KOPT-K1 (cell line): Measurements from ENCODE around the gene LOXHD1.

Experiments
- H3K27ac ChIP-seq: fragments of 200-600 bp; sonication (generic); 2 replicates; pipeline ENCODE4 v1.5.1; 2016; ENCODE audit warnings: antibody characterized with exemption, mild to moderate bottlenecking, low read depth, low read length; ENCODE audit not compliant: poor library complexity, severe bottlenecking
- H3K36me3 ChIP-seq: fragments of 200-600 bp; sonication (generic); 2 replicates; pipeline ENCODE4 v1.5.1; 2017; ENCODE audit warnings: antibody characterized with exemption, mild to moderate bottlenecking, low read length, moderate library complexity; ENCODE audit not compliant: insufficient read depth
- H3K9me3 ChIP-seq: fragments of 200-600 bp; sonication (generic); 2 replicates; pipeline ENCODE4 v1.5.1; 2017; ENCODE audit warnings: antibody characterized with exemption, low read length, mild to moderate bottlenecking; ENCODE audit not compliant: insufficient read depth, poor library complexity, severe bottlenecking

Gene LOXHD1

GRCh38 chr18:46656326-46657114 lies 500 bp downstream of the LOXHD1 start:
- Histone ChIP-seq H3K9me3 (no peaks in the 10 kb centered on the region), H3K36me3 (no peaks in the 10 kb centered on the region), H3K27ac (no peak overlapping the region)

GRCh38 chr18:46652372-46652771 lies 4.6 kb downstream of the LOXHD1 start:
- Histone ChIP-seq H3K36me3 (no peaks in the 10 kb centered on the region), H3K9me3 (no peaks in the 10 kb centered on the region), H3K27ac (no peak overlapping the region)

DNA sequence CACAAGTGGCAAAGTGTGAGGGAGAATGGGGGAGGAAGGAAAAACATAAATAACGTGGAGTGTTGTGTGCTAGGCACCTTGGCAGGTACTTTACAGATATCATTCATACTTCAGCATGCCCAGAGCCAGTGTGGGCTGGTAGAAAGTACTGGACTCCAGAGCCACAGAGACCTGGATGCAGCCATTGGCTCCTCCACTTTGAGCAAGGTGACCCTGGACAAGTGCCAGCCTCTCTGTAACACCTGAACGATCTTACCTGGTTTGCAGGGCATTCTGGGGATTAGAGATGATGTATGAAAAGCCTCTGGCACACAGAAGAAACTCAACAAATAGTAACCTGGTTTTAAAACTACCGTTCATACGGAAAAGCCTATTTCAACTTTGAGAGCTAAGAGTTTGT lies 6.3 kb downstream of the LOXHD1 start:
- Histone ChIP-seq H3K9me3 (no peaks in the 10 kb centered on the region), H3K36me3 (no peaks in the 10 kb centered on the region), H3K27ac (no peak overlapping the region)

DNA sequence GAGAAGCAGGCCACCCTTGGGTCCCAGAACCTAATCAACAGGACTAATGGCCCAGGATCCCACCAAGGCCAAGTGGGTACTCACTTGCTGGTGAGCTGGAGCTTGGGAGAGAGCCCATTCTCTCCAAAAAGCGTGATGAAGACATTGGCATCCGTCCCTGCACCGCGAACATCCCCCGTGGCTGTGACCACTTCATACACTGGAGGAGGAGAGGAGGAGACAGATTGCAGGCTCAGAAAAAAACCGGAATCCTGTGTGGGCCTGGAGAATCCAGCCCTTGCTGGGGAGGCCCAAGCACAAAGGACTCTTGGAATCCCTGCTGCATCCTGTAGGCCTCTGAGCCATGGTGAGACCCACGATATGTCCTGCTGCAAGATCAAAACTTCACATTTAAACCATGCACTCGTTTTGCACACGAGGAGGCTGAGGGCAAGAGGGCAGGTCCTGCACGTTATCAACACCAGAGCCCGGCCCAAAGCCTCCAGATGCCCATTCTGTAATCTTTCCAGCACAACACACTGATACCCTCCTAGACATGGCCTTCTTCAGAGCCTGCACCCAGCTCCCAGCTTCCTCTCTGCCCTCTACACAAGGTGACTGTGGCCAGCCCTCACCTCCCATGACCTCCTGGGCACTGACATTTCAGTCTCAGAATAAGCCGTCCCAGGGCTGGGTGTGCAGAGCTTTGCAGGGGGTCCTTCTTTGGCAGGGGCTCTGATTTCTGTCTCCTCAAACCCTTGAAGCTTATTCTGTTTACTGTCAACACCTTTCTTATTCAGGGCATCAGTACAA lies 7.8 kb downstream of the LOXHD1 start:
- Histone ChIP-seq H3K9me3 (no peaks in the 10 kb centered on the region), H3K27ac (no peak overlapping the region), H3K36me3 (no peaks in the 10 kb centered on the region)

GRCh38 chr18:46646468-46646867 lies 10.6 kb downstream of the LOXHD1 start:
- H3K27ac ChIP-seq = no peak overlapping the region
- no peaks in the 10 kb centered on the region for H3K36me3 ChIP-seq
- no peaks in the 10 kb centered on the region for H3K9me3 ChIP-seq

GRCh38 chr18:46642561-46642960 lies 14.5 kb downstream of the LOXHD1 start:
- Histone ChIP-seq H3K36me3 (no peaks in the 10 kb centered on the region), H3K27ac (no peak overlapping the region), H3K9me3 (no peaks in the 10 kb centered on the region)

DNA sequence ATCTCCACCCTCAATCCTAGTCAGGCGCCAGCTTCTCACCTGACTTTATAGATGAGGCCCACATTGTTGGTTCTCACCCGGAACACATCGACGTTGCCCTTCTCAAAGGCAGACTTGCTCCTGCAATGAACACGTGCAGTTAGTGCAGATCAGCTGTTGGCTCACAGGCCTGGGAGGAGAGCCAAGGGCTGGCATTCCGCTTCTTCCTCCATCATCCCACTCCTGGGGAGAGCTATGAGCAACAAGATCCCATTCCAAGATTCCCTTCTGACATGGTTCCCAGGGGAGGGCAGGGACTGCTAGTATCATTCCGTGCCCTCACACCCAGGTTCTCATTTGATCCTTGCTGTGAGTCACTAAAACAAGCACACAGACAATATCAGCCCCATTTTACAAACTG lies 15.1 kb downstream of the LOXHD1 start:
- Histone ChIP-seq H3K9me3 (no peaks in the 10 kb centered on the region), H3K27ac (no peak overlapping the region), H3K36me3 (no peaks in the 10 kb centered on the region)

DNA sequence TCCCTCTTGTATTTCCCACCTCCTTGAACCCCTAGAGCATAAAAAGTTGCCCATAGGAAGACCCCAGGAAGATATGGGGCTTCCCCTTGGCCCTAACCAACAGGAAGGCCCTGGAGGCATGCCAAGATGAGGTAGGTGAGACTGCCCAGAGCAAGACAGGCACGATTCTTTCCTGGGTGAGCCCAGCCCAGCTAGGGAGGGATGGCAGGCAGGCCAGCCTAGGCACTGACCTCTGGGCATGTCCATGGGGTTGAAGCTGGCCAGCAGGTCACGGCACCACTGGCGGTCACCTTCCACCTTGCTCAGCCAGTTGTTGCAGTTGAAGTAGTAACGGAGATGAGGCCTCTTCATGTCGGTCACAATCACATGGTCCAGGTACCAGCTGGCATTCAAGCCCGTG lies 17.6 kb downstream of the LOXHD1 start:
- H3K27ac ChIP-seq = no peak overlapping the region
- no peaks in the 10 kb centered on the region for H3K9me3 ChIP-seq

DNA sequence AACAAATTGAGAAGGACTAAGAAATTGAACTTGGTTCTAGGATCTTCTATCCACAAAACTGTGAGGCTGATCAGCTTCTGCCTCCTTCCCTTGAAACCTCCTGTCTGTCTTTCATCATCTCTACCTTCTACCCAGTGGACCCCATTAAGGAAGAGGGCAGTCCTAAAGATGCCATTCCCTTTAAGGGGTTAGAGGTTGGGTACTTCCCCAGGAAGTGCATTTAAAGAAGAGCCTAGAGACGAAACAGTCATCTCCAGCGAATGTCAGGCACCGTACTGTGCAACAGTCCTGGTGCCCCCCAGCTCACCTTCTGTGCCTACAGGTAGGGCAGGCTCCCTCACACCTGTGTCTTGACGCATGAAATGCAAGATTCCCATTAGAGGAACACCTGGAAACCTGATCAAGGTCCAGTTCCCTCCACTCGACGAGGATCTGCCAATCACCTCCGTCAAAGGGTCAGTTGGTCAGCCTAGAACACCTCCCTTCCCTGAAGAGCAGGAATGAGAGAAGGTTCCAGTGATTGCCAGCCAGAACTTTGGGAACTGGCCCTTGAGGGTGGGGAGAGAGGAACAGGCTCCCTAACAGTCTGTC lies 20.9 kb downstream of the LOXHD1 start:
- Histone ChIP-seq H3K27ac (no peak overlapping the region), H3K36me3 (no peaks in the 10 kb centered on the region), H3K9me3 (peaks cover 2% of the 10 kb centered on the region)

More for the DNA sequence above, 17.6 kb downstream of the LOXHD1 start:
- H3K36me3 ChIP-seq = no peaks in the 10 kb centered on the region

- no peak overlapping the region for H3K27ac ChIP-seq
- H3K9me3 ChIP-seq = peaks cover 2% of the 10 kb centered on the region
- H3K36me3 ChIP-seq = no peaks in the 10 kb centered on the region
Measured at GRCh38 chr18:46632401-46633071, 24.5 kb downstream of the LOXHD1 start.

- Histone ChIP-seq H3K9me3 (peaks cover 2% of the 10 kb centered on the region), H3K27ac (no peak overlapping the region), H3K36me3 (no peaks in the 10 kb centered on the region)
Measured at GRCh38 chr18:46630991-46631390, 26.0 kb downstream of the LOXHD1 start.

GRCh38 chr18:46630160-46630559 lies 26.9 kb downstream of the LOXHD1 start:
- Histone ChIP-seq H3K27ac (no peak overlapping the region), H3K36me3 (no peaks in the 10 kb centered on the region), H3K9me3 (peaks cover 2% of the 10 kb centered on the region)

DNA sequence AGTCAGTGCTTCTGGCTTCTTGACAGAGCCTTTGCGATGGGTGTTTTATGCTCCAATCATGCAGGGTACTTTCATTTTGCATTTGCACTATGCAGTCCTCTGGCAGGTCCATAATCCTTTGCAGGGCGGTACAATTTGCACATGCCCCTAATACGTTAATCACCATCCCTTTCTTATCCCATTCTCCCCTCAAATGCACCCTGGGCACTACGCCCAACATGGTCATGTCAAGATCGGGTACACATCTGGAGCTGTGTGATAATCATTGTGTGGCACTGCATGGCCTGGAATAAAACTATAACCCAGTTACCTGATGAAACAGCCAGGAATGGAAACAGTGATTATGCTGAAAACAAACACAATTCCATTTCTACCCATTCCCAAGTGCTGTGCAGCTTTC lies 27.7 kb downstream of the LOXHD1 start:
- Histone ChIP-seq H3K27ac (no peak overlapping the region), H3K9me3 (peaks cover 2% of the 10 kb centered on the region), H3K36me3 (no peaks in the 10 kb centered on the region)

- H3K9me3 ChIP-seq = no peaks in the 10 kb centered on the region
- no peaks in the 10 kb centered on the region for H3K36me3 ChIP-seq
- no peak overlapping the region for H3K27ac ChIP-seq
Measured at GRCh38 chr18:46628206-46628605, 28.8 kb downstream of the LOXHD1 start.

GRCh38 chr18:46627136-46627535 lies 29.9 kb downstream of the LOXHD1 start:
- Histone ChIP-seq H3K36me3 (no peaks in the 10 kb centered on the region), H3K27ac (no peak overlapping the region), H3K9me3 (no peaks in the 10 kb centered on the region)
